ENCODE measurements around the gene EFCAB12. TPM values are rescaled to one million over a fixed set of nuclear protein-coding genes. Genes with fewer than 3 reads are reported as not detected.

EFCAB12 gene
- total and polyA plus RNA-seq, 2 of the 13 experiments (the other 11 are each of a cell fraction or from before 2014, with no cell fraction given), result 0.31 to 2.4 TPM

GRCh38 chr3:129399145-129399894, 29.1 kb downstream of the EFCAB12 start (continued):
- TF ChIP-seq CAMTA2 (CRISPR knock-in tag; IDR thresholded peaks at IDR 0.05; ENCODE audit: borderline replicate concordance) (no peak), KLF13 (CRISPR knock-in tag; IDR thresholded peaks at IDR 0.05) (no peak), HMG20B (CRISPR knock-in tag; conservative IDR thresholded peaks at IDR 0.05) (no peak), RARA (CRISPR knock-in tag; IDR thresholded peaks at IDR 0.05) (0 out of 2 replicates have a peak, but pooled peaks have one; percentile 5), SOX5 (CRISPR knock-in tag; IDR thresholded peaks at IDR 0.05; ENCODE audit: borderline replicate concordance) (peak; percentile 47; the same call in 1 of the 2 replicates), SP1 (IDR thresholded peaks at IDR 0.05) (no peak), SP1 (CRISPR knock-in tag; IDR thresholded peaks at IDR 0.05) (0 out of 2 replicates have a peak, but pooled peaks have one; percentile 23), NFIB (CRISPR knock-in tag; IDR thresholded peaks at IDR 0.05; ENCODE audit: borderline replicate concordance) (no peak), KDM1A (CRISPR knock-in tag; IDR thresholded peaks at IDR 0.05) (no peak), ZNF574 (CRISPR knock-in tag; IDR thresholded peaks at IDR 0.05) (peak; percentile 98), KDM6A (CRISPR knock-in tag; IDR thresholded peaks at IDR 0.05; ENCODE audit: low read depth) (no peak), FOXA1 (IDR thresholded peaks at IDR 0.05) (no peak), FOXA1 (CRISPR knock-in tag; IDR thresholded peaks at IDR 0.05) (peak; percentile 67), SAP130 (CRISPR knock-in tag; IDR thresholded peaks at IDR 0.05; ENCODE audit: low read depth) (peak; percentile 86), NFKB2 (CRISPR knock-in tag; IDR thresholded peaks at IDR 0.05; ENCODE audit: borderline replicate concordance) (peak; percentile 44), SOX6 (IDR thresholded peaks at IDR 0.05) (no peak), SOX6 (CRISPR knock-in tag; IDR thresholded peaks at IDR 0.05) (0 out of 2 replicates have a peak, but pooled peaks have one; percentile 19), HIC2 (CRISPR knock-in tag; IDR thresholded peaks at IDR 0.05; ENCODE audit: low read depth) (no peak), ZNF629 (CRISPR knock-in tag; conservative IDR thresholded peaks at IDR 0.05) (no peak), ESRRA (CRISPR knock-in tag; IDR thresholded peaks at IDR 0.05; ENCODE audit: low read depth) (0 out of 2 replicates have a peak, but pooled peaks have one; percentile 12), ZSCAN31 (CRISPR knock-in tag; IDR thresholded peaks at IDR 0.05; ENCODE audit: low read depth) (peak; percentile 67; the same call in 1 of the 2 replicates), ZNF441 (CRISPR knock-in tag; IDR thresholded peaks at IDR 0.05; ENCODE audit: borderline replicate concordance) (no peak), NFYC (CRISPR knock-in tag; IDR thresholded peaks at IDR 0.05) (no peak), HOMEZ (CRISPR knock-in tag; IDR thresholded peaks at IDR 0.05; ENCODE audit: low read depth) (no peak), ZFP41 (CRISPR knock-in tag; IDR thresholded peaks at IDR 0.05; ENCODE audit: borderline replicate concordance) (no peak), LBX2 (CRISPR knock-in tag; IDR thresholded peaks at IDR 0.05; ENCODE audit: borderline replicate concordance) (no peak), ARNT2 (CRISPR knock-in tag; IDR thresholded peaks at IDR 0.05; ENCODE audit: low read depth) (0 out of 2 replicates have a peak, but pooled peaks have one; percentile 28)

Data from HepG2 (cell line).